ENCODE results near the gene DNAJB1.

The DNAJB1 gene

DNA sequence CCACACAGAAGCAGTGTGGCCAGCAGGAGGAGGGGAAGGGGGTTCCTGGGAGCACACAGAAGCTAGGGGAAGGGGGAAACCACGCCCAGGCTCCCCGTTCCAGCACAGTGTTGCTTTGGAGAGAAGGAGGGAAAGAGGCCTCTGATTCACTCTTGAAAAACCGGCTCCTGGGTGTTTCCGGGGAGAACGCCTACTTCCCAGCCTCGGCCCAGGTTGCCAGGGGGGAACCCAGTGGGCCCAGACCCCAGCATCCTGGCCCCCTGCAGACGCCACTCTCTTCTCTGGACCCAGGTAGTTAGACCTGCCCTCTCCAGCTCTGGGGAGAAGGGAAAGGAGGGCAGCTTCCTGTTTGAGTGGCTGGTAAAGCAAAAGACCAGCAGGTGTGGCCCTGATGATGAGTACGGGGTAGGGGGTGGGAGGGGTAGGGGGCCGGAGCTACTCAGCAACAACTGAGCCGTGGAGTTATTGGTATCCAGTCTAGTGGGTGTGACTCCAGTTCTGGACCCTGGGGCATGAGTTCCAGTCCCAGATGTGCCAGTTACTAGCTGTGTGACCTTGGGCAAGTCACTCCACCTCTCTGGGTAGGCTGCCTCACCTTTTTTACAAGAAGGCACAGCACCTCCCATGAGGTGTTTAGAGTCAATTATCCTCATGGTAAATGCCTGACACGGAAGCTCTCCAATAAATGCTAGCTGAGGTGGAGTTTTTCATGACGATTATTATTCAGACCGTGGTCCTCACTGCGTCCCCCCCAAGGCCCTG lies 23.1 kb downstream of the DNAJB1 start:
- DNase-seq, result no peak

DNA sequence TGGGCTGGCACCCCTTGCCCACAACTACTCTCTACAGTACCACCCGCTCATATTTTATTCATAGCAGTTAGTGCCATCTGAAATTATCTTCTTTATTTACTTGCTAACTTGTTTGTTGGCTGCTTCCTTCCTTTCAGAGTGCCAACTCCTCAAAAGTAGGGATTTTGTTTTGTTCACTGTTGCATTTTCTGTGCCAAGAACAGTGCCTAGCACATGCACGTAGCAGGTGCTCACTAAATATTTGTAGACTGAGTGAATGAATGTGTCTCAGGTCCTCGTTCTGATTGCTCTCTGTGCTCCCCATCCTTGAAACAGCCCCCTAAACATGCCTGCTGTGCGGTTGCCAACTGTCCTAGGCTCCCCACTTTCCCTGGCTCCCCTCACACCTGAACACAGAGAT lies 23.8 kb downstream of the DNAJB1 start:
- no peak for DNase-seq

DNA sequence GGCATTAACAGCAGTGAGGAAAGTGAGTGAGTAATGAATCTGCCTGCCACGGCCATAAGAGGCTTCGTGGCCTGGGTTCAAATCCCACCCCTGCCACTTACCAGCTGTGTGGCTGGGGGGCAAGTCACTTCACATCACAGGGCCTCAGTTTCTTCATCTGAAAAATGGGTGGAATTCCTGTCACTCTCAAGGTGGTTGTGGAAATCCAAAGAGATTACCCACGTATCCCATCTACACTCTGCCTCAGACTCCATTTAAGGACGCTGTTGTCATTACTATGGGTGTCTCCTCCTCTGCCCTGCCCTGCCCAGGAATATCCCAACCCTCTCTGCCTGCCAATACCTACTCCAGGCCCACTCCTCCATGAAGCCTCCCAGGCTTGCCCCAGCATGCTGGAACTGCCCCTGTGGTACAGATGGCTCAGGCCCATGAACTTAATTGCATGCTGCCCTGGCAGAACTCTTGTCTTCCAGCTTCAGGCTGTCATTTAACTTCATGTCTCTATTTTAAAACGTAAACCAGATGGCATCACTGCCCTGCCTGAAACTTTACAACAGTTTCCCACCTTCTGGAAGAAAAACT lies 25.4 kb downstream of the DNAJB1 start:
- DNase-seq, result no peak

DNA sequence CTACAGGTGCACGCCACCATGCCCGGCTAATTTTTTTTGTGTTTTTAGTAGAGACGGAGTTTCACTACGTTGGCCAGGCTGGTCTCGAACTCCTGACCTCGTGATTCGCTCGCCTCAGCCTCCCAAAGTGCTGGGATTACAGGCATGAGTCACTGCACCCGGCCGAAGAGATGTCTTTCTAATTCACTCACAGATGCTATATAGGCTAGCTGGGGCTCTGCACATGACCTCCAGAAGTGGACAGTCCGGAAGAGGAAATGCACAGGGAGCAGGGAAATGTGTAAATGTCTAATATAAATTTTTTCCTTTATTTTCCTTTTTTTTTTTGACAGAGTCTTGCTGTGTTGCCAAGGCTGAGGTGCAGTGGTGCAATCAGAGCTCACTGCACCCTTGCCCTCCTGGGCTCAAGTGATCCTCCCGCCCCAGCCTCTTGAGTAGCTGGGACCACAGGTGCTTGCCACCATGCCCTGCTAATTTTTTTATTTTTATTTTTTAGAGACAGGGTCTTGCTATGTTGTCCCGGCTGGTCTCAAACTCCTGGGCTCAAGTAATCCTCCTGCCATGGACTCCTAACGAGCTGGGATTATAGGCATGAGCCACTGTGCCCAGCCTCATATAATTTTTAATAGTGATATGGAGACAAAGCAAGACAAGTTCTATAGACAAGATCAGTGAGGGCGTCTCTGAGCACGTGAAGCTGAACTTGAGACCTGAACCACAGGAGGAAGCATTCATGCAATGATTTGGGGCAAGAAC lies 30.6 kb downstream of the DNAJB1 start:
- no peak for DNase-seq

DNA sequence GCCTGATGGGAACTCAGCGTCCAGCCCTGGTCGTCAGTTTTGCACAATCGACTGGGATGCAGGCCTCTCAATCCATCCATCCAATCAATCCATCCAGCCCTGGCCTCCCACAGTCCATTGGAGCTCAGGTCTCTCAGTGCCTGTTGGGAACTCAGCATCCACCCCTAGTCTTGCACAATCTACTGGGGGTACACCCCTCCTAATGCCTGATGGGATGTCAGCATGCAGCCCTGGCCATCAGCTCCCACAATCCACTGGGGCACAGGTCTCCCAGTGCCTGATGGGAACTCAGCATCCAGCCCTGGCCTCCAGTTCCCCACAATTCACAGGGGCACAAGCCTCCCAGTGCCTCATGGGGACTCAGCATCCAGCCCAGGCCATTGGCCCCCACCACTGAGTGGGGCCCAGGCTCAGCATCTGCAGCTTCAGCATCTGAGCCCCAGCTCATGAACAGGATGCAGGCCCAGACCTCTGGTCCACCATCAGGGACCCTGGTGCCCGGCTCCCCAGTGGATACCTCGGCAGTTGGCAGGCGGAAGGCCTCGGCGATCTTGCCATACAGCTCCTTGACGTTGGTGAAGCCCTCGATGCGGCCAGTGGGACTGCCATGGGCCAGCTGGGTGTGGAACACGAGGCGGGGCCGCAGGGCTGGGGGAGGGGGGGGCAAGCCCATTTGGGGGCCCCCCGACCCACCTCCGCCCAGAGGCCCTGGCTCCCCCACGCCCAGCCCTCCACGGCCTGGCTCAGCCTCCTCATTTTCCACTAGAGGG lies 35.8 kb downstream of the DNAJB1 start:
- DNase-seq, result no peak

- no peak for DNase-seq
Observed at GRCh38 chr19:14480700-14481079, 37.5 kb downstream of the DNAJB1 start.

- no peak for DNase-seq
Observed at GRCh38 chr19:14479975-14480699, 38.1 kb downstream of the DNAJB1 start.

- DNase-seq, result no peak
Observed at GRCh38 chr19:14479309-14479974, 38.8 kb downstream of the DNAJB1 start.

DNA sequence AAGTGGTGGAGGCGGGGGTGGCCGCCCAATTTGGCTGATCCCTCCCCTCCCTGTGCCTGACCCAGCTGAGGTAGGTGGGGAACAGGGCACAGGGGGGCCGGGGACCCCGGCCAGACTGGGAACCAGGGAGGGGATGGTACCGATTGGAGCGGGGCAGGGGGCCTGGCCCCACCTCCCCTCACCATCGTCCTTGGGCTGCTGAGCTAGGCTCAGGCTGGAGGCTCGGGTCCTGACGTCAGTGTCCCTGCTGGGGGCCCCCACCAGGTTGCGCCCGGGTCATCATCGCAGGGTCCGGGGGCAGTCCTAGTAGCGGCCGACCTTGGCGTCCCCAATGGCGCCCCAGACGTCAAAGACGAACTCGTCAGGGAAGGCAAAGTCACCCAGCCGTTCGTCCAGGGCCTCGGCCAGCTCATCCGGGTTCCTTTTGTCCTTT lies 40.1 kb downstream of the DNAJB1 start:
- no peak for DNase-seq

DNA sequence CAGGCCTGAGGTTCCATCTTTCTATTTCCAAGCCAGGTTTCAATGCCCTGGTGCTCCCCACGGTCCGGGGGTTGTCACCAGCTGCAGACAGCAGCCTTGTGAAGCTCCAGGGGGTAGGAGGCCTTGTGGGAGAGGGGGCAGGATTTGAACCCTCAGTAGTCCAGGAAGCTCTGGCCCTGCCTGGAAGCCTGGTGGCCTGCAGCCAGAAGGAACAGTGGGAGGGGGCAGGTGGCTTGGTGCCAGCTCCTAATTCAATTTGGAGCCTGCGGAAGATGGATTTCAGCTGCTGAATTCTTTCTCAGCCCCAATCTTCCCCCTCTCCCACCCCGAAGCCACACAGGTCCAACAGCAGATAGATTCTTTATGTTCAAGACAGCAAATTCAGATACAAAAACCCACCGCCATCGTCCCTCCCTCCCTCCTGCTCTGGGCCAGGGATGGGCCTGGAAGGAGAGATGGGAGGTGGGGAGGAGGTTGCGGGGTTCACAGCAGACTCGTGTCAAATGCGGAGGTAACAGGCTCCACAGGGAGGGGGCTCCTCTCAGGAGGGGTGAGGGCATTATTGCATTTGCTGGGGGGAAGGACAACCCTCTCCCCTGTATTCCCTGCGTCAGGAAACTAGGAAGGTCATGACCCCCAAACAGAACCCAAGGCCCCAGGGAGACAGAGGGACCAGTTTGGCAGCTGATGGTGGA lies 40.6 kb downstream of the DNAJB1 start:
- no peak for DNase-seq

DNA sequence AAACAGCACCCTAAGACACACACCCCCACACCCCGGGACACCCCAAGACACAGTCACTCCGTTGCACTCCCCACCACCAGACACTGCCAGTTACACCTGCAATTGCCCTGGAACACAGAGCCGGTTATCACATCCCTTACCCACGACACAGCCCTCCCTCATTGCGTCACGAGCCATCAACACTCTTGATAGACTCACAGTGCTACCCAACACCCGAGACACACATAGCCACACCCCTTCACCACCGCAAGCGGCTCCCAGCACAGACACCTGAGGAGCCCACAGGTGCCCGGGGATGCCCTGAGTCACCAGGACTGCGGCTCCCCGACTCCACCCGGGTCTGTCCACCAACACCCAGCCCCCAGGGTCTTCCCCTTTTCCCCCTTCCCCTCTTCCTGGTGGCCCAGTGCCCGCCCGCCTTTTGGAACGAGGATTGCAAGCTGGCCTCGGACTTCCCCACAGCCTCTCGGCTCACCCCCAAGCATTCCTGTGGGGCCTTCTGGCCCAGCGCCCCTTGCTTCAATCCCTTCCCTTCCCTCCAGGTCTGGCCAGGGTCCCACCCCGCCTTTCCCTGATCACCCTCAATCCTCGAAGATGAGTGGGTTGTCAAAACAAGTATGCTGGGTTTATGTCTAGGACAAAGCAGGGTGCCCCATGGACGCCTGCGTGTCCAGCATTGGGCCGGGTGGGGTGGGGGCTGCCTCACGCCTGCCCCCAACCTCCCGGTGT lies 41.4 kb downstream of the DNAJB1 start:
- DNase-seq, result no peak

DNA sequence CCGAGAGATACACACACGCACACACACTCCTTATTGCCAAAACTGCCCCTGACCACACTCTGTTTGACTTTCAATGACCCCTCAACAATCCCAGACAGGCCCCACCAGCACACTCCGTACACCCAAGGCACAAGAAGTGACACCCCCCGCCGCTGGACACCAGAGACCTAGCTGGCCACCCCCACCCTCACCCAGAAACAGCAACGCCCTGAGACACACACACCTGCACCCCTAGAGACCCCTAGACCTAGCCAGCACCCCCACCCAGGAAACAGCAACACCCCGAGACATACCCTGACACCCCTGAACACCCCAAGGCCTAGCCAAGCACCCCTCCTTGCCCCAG lies 41.9 kb downstream of the DNAJB1 start:
- DNase-seq, result no peak

DNA sequence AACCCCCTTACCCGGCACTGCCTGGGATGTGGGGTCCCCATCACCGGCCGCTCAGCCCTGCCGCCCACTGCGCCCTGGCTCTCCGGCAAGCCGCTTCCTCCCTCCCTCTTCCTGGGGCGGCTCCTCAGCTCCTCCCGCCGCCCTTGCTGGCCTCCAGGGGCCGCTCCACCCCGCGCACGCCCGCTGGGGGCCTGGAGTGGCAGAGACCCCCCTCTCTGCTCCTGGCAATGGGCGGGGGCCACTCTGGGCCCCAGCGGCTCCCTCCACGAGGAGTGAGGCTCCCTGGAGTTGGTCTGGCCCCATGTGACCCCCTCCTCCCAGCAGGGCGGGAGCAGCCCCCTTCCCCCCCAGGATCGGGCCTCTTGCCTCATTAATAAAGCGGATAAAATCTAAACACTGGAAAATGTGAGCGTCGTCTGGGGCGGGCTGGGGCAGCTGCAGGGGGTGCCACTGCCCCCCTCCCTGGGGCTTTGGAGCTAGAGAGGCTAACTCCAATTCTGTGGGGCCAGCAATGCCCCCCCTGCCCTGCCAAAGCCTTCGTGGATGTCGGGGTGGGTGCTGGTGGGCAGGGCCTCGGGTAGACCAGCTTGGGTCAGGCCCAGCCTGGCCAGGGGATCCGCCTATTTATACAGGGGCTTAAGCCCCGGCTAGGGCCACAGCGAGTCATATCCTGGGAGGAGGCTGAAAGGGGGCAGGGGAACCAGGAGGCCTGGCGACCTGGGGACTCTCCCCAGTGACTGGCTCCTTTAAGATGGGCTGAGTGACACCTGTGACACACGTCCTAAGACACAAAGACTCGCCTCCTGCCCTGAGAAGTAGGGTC lies 42.7 kb downstream of the DNAJB1 start, which contains the start of gene PTGER1:
Gene PTGER1, minus strand, starts transcription at position 104 of the 823 bp plus-strand sequence. CDS start 1,034 bp downstream, outside the sequence.
- DNase-seq, result no peak

- DNase-seq, result no peak
Observed at GRCh38 chr19:14474827-14475226, 43.4 kb downstream of the DNAJB1 start.

DNA sequence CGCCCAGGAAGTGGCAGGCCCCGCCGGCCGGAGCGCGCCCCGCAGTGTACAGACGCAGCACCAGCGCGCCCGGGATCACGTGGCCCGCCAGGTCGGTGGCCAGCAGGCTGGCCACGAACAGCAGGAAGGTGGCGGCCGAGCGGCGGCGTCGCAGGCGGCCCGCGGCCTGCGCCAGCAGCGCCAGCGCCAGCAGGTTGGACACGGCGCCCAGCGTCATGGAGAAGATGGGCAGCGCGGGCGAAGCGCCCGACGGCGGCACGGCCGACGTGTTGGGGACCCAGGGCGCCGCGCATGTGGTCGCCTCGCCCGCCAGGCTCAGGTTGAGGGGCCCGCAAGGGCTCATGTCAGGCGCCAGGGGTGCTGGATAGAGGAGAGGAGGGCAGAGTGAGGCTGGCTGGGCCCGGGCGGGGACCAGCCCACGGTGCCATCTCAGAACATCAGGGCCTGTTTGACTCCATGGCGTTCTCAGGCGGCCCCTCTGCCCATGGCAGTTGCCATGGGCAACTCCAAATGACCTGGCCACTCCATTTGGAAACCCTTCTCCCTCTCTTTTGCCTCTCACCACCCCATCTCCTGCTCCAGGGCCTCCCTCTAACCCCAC lies 44.1 kb downstream of the DNAJB1 start:
- DNase-seq, result no peak

DNA sequence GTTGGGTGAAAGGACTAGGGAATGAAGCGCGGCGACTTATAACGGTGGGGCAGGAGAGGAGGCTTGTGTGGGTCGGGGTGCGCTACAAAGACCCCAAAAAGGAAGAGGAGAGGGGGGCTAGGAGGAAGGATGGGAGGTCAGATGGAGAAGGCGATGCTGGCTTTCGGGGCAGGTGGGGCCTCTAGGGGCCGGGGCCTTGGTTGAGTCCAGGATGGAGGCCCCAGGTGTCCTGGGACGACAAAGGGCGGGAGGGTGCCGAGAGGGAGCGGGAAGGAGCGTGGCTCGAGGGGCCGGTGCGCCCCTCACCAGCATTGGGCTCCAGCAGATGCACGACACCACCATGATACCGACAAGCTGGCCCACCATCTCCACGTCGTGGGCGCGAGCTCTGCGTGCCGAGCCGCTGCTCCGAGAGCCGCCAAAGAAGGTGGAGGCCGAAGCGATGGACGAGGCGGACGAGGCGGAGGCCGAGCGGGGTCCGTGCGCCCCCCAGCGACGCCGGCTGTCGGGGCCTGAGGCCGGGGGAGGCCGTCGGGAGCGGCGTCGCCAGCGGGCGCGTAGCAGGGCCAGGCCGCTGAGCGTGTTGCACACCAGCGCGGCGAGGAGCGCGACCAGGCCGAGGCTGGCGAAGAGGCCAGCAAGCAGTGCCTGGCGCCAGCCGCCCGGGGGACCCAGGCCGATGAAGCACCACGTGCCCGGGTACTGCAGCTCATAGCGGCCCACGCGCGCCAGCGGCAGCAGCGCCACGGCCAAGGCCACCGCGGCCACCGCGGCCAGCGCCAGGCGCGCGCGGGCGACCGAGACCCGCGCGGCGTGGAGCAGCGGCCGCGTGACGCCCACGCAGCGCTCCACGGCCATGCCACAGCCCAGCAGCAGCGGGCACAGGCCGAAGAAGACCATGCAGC lies 44.9 kb downstream of the DNAJB1 start:
- DNase-seq, result no peak

DNA sequence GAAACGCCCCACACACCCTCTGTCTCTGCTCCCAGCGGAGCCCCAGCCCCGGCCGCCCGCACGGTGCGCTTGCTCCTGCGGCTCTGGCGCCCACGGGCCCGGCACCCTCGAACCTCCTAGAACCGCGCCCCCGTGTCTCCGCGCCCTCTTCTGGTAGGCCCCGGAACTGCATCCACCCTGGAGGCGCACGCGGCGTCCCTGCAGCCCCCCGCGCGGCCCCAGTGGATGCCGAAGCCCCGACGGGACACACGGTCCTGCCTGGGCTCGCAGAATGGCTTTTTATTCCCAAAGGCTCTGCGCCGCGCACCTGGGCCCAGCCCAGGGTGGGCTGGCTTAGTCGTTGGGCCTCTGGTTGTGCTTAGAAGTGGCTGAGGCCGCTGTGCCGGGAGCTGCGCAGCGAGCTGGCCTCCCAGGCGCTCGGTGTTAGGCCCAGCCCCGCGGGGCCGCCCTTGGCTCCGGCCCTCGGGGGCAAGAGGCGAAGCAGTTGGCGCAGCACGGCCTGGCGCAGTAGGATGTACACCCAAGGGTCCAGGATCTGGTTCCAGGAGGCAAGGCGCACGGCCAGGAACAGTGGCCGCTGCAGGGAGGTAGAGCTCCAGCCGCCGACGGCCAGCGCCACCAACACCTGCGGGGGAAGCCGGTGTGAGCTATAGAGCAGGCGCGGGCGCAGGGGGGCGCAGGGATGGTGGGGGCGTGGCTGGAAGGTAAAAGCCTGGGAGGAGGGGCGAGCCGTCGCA lies 45.8 kb downstream of the DNAJB1 start:
- DNase-seq, result no peak
